HG02884 (cell line): ENCODE measurements around the gene FBXO42.
"Not testable (repeated sequence)": the region's sequence is repeated elsewhere in the genome, so short reads cannot be mapped to it uniquely, and the experiment has no call there.

Source experiments
- ATAC-seq: cut with Tn5 transposase; IDR thresholded peaks from one replicate; pipeline ENCODE4 v1.9.1; 2021; ENCODE audit warnings: mild to moderate bottlenecking, moderate library complexity; ENCODE audit not compliant: unreplicated experiment

The FBXO42 gene

DNA sequence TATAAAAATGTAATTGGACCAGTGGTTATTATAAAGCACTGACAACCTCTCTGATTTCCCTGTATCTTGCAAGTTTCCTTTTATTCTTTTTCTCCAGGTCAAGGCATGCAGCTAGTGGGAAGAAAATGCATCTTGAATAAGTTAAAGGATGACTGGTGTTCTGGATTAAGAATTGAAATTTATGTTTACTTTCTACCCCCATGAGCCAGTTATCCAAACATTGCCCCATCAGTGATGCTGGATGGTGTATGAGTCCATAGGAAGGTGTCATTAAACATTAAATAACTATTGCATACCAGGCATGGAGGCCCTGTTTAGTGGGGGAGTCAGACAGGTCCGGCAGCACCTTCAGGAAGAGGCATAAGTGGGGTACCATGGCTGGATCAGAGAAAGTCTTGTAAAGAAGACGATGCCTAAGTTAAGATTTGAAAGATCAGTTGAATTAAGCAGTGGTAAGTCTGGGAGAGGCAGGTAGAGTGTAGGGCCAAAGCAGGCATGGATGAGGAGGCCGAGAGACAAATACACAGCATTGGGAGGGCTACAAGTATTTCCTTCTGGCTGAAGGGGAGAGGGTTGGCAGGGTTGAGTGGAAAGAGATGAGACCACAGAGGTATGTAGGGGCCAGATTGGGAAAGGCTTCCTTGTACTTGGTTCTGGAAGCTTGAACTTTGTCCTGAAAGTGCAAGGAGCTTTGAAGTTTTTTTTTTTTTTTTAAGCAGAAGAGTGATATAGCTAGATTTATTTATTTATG, 20.4 kb upstream of the FBXO42 start:
- no peak for ATAC-seq

DNA sequence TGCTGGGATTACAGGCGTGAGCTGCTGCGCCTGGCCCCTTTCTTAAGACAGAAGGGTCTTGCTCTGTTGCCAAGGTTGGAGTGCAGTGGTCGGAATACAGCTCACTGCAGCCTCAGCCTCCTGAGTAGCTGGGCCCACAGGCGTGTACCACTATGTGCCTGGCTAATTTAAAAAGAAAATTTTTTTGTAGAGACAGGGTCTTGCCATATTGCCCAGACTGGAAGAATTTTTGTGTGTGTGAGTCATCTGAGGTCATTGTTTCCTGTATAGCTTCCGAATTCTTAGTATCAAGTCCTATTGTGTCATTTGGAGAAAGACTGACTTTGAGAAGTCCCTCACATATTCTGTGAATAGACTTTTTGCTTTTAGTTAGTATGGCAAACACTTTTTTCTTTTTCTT, 19.4 kb upstream of the FBXO42 start:
- ATAC-seq = no peak

DNA sequence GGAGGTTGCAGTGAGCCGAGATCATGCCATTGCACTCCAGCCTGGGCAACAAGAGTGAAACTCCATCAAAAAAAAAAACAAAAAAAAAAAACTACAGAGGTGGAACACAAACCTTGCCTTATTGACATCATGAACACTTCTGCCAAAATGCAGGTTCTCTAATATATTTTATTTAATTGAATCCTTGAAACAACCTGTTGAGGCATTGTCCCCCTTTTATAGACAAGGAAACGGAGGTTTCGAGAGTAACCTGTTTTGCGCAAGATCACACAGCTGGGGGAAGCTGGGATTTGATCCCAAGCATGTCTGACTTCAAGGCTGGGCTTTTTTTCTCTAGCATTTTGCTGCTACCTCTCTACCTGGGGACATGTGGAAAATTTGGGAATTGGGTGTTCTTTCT, 17.5 kb upstream of the FBXO42 start:
- ATAC-seq = no peak

DNA sequence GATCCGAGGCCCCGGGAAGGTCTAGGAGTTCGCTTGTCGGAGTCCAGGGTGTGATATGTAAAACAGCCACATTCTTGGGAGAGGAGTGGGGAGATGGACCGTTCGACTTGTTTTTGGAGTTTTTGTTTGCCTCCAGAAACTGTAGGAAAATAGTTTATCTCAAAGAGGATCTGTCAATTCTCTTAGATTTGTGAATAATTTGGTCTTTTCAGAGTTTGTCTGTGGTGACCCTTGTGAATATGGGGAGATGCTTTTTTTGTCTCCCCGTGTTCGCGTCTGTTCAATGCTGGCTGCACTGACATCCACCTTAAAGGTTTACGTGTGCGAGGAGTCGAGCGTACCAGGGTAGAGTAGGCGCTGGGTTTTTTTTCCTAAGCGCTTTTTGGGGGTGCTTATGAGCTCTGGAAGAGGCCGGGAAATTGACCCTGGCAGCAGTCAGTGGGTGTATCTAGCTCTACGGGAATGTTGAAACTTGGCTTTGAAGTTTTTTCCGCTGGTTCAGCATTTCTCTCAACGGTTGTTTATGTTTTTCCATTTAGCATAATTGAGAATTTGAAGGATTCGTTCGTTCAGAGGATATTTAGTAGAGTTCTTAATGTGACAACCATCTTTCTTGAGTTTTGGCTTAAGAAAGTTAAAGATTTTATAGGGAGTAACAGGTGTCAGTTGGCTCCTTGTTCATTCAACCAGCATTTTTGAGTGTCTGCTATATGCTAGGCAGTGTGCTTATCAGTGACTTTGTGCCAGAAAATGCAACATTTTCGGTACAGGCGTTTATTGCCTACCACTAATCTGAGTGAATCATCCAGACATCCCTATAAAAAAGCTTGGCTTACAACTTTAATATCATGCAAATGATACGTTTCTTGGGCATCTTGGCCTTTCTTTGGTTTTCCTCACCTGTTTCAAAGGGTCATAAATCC, 15.9 kb upstream of the FBXO42 start:
- no peak for ATAC-seq

DNA sequence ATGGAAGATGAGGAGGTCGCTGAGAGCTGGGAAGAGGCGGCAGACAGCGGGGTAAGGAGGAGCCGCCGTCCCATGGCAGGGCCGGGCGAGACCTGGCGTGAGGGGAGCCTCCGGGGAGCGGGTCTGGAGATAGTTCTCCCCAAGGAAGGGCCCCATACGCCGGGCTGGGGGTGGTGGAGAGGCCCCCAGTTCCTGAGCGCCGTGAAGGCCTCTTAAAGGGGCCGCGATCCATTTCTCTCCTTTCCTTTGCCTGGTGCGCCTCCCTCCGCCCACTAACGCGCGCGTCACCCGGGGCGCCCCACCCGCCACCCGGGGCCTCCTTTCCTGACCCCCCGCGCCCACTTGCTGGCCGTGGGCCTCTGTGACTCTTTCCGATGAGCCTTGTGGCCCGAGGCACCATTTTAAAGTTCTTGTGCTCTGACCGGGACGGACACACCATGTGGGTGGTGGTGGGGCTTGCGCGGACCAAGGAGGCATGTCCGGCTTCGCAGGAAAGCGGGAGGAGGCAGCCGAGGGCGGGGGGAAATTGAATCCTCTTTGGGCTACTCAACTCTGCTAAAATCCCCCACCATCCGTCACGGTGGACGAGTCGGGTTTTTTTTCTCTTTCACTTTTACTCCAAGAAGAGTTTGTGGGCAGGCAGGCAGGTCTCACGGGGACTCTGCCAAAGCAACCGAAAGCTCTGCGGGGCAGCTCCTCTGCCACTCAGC, 15.1 kb upstream of the FBXO42 start:
- ATAC-seq = peak; percentile 51

DNA sequence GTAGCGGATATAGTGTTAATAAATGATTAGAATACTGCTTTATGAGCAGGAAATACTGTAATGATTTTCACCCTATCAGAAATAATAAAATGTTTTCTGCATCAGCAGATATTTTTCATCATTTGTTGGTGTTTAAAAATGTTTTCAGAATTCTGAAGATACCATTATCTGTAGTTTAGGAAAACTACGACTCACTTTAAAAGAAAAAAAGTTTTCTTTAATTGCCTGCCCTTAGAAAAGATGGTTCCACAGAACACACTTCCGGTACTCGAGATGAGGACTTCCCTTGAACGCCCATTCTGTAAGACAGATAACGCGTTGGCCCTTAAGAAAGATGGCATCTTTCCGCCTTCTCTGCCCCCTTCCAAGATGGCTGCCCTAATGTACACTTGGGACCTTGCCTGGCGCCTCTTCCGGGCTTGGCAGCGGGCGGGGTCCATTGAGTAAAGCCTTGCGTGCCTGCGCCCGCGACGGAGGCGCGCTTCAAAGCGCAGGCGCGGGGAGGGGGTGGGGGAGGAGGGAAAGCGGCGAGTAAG, 14.5 kb upstream of the FBXO42 start, which contains the start of gene SZRD1:
Gene SZRD1 (plus strand): TSS at position 521 of the 536 bp plus-strand sequence. CDS start 16 bp downstream, outside the sequence.
- peak; percentile 72 for ATAC-seq

DNA sequence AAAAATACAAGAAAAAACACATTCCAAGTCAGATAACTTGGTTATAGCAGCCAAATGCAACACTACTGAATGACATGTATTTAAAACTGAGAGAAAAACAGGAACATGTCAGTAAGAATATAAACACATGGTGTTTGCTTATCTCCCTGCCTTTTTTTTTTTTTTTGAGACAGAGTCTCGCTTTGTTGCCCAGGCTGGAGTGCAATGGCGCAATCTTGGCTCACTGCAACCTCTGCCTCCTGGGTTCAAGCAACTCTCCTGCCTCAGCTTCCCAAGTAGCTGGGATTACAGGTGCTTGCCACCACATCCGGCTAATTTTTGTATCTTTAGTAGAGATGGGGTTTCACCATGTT, 12.8 kb upstream of the FBXO42 start:
- not testable (repeated sequence) for ATAC-seq

DNA sequence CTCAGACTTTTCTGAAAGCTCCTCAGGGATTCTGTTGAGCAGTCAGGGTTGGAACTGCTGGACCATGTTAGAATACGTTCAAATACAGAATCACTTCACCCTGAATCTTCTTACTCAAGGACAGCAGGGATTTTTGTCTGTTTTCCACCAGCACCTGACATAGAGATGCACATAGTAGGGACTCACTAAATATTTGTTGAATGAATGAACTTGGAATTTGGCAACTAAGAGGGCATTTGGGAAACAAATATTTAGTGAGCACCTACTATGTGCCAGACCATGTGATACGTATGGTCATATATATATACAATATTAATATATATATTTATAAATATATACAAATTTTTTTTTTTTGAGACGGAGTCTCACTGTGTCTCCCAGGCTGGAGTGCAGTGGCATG, 4.6 kb upstream of the FBXO42 start:
- no peak for ATAC-seq

DNA sequence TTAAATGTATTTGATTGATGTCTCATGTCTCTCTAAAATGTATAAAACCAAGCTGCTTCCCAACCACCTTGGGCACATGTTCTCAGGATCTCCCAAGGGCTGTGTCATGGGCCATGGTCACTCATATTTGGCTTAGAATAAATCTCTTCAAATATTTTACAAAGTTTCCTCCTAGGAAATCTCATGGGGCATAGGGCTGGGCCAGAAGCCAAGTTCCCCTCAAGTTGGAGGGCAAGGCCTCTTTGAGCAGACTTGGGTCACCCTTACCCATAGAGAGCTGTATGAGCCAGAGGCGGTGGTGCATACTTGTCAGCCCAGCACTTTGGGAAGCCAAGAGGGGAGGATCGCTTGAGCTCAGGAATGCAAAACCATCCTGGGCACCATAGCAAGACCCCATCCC, 2.3 kb upstream of the FBXO42 start:
- no peak for ATAC-seq

DNA sequence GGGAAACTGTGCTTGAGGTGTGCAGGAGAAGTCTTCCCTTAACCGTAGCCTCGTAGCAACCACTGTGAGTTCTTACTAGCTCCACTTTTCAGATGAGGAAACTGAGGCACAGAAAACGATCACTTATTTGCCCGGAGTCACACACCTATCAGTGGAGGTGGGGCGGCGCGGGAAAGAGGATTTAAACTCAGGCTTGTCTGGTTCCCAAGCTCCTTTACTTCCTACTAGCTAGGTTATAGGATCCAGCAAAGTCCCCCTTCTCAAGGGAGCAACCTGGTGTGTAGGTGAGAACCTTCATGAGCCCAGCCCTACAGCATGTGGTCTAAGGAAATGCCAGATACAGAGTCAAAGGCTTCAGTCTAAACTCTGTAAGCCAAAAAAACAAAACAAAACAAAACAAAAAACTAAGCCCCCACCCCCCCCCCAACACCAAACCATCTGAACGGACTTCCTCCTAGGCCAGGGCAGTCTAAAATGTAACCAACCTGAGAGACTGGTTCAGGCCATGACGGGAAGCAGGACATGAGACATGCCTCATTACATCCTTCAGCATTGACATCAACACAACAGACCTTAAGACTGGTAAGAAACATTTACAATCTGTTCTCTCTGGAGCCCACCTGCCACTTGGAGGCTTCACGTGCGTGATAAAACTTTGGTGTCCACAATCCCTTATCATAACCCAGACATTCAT, 709 bp upstream of the FBXO42 start:
- no peak for ATAC-seq

DNA sequence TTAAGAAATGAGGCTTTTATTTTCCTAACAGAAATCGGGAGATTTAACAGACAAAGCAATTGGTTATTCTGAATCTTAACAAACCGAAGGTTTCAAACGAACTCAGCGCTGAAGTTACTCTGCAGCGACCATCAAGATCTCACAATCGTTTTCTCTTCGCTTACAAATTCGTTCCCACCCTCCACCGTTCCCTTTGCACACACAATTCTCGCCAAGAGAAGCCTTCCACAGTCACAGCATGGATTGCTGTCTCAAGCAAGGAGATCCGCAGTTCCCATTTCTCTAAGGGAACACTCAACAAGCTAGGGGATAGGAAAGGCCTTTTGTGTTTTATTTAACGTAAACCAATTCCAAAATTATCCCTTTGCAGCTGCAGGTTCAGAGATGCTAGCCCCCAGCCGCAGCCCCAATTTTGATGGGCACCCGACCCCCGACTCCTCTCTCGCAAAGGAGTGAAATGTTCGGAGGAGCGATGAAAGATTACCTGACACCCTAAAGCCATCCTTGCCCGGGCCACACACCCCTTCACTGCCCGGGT, 755 bp downstream of the FBXO42 start:
- no peak for ATAC-seq

DNA sequence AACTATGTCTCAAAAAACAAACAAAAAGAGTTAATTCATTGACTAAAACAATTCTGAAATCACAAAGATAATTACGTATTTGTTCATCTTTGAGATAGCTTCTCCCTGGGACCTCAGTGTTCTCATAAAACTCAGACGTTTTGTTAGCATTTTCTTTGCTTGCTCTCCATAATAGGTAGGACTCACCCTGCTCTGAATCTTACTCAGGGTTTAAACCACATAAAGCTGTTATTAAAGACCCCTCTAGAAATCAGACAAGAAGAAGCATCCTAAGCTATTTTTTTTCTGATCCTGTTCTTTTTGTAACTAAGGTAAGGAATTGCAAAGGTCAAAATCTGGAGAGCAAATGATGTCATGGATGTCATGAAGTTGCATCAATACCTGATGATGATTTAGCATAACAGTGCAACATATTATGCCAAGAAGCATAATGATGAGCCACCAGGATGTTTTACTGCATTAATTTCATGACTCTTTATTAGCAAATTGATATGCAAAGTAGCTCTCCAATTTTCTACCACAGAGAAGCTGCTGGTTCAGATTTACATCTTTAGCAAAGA, 2.4 kb downstream of the FBXO42 start:
- ATAC-seq = no peak

DNA sequence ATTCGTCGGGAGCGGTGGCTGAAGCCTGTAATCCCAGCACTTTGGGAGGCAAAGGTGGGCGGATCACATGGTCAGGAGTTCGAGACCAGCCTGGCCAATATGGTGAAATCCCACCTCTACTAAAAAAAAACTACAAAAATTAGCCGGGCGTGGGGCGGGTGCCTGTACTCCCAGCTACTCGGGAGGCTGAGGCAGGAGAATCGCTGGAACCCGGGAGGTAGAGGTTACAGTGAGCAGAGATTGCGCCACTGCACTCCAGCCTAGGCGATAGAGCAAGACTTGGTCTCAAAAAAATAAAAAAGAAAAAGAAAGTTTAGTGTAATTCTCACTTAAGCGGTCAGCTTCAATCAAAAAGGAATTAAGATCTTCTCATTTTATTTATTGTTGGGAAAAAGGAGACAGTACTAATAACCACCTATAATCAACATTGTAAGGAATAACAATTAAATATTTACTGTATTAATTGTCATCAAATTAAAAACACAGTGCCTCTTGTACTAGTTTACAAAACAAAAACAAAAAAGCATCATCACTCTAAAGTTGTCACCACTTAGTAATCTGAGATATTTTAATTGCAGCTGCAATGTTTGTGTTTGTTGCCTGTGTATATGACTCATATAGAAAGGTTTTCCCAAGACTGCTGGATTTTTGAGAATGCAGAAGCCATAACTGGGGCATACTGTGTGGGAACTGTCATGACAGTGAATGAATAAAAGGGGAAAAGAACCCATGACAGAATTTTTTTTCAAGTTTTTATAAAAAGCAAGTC, 3.7 kb downstream of the FBXO42 start:
- ATAC-seq = no peak

DNA sequence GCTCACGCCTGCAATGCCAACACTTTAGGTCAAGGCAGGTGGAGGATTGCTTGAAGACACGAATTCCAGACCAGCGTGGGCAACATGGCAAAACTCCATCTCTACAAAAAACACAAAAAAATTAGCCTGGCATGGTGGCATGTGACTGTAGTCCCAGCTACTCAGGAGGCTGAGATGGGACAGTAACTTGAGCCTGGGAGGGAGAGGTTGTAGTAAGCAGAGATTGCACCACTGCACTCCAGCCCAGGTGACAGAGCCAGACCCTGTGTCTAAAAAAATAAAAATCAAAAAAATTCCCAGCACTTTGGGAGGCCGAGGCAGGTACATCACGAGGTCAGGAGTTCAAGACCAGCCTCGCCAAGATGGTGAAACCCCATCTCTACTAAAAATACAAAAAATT, 9.0 kb downstream of the FBXO42 start:
- ATAC-seq = not testable (repeated sequence)

DNA sequence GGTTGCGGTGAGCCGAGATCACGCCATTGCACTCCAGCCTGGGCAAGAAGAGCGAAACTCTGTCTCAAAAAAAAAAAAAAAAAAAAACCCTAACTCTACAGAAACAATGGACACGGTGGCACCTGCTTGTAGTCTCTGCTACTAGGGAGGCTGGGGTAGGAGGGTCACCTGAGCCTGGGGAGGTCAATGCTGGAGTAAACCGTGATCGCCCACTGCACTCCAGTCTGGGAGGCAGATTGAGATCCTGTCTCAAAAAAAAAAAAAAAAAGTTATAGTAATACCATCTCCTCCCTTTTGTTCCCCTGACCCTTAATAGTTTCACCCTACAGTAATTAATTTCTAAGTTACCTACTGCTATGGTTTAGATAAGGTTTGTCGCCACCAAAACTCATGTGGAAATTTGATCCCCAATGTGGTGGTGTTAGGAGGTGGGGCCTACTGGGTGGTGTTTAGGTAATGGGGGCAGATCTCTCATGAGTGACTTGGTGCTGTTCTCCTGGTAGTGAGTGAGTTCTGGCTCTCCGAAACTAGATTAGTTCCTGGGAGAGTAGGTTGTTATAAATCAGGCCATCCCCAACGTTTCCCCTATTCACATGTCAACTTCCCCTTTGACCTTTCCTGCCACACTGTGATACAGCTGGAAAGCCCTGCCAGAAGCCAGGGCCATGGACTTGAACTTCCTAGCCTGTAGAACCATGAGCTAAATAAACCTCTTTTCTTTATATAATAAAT, 9.8 kb downstream of the FBXO42 start:
- no peak for ATAC-seq

DNA sequence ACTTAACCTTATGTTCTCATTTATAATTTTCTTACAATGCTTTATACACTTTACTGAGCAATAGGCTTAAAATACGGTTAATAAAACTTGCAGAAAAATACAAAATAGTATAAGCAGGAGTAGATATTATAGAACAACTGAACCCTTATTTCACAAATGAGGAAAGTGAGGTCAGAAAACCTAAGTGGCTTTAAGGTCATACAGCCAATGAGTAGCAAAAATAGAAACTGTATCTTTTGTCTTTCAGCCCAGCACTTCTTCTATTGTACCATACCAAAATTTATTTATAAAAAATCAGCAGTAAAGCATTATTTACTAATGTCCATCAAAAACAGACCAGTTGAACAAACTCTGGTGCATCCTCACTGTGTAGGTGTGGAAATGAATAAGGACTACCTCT, 11.6 kb downstream of the FBXO42 start:
- ATAC-seq = no peak

DNA sequence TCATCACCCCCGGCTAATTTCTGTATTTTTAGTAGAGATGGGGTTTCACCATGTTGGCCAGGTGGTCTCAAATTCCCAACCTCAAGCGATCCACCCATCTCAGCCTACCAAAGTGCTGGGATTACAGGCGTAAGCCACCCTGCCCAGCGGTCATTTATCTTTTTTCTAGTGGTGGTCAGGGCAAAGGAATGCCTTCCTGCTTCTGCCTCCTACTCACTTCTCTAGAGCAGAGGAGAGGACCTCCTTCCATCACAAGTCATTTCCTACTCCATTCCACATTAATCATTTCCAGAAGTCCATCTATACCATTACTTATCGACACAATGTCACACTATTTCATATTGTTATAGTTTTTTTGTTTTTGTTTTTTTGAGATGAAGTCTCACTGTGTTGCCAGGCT, 13.3 kb downstream of the FBXO42 start:
- no peak for ATAC-seq

DNA sequence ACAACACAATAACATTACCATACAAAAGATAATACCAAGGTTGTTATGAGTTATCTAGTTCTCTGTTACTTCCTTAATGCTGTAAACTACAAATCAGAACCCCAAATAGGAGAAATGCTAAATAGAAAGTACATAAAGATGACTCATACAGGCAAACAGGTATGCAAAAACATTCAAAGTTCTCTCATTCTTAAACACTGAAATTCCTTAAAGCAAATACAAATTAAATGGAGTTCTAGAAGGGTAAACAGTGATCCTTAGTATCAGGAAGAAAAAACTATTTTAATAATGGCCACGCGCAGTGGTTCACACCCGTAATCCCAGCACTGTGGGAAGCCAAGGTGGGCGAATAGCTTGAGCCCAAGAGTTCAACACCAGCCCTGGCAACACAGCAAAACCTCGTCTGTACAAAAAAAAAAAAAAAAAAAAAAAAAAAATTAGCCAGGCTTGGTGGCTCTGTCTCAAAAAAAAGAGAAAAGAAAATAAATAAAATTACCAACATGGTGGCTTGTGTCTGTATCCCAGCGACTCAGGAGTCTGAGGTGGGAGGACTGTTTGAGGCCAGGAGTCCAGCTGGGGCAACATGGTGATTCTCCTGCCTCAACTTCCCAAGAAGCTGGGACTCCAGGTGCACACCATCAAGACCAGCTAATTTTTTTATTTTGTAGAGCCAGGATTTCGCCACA, 17.5 kb downstream of the FBXO42 start:
- no peak for ATAC-seq
